ENCODE data around the gene ZDHHC5. TPM values are rescaled to one million over a fixed set of nuclear protein-coding genes. Genes with fewer than 3 reads are reported as not detected.
A peak's percentile ranks its signal among the peaks of the same experiment; 100 is the strongest.

The ZDHHC5 gene
- total RNA-seq, 3 donors from 2014 or later: 75.5 to 83.0 (median 81.6) TPM

DNA sequence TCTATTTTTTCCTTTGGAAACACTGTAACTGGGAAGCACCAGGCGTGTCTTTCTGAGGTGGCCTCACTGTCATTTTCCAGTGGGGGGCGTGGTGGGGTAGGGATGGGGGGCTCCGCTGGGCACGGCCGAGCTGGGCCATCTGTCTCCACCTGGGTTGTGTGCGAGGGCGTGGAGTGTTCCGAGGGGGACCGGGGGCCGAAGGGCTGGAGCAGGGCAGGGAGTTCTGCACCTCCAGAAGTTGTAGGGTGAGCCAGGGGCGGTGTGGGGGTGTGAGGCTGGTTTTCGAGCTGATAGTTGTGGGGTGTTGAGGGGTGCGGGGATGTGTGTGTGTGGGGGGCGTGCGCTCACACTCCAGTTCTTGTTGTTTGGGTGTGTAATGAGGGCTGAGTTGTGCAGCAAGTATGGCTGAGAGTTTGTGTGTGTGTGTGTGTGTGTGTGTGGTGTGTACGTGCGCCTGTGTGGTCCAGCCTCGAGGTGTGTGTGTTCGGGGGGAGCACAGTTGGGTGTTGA is 29.0 kb upstream of the ZDHHC5 start:
- H3K4me3 ChIP-seq: no peak overlapping the region
- peak; percentile 16 for ATAC-seq
- intact Hi-C loops (cut with DNase I, micrococcal nuclease): no loop called here
- no peaks in the 10 kb centered on the region for H3K36me3 ChIP-seq (ENCODE audit: low read depth)
- TF ChIP-seq, protein P1, sequence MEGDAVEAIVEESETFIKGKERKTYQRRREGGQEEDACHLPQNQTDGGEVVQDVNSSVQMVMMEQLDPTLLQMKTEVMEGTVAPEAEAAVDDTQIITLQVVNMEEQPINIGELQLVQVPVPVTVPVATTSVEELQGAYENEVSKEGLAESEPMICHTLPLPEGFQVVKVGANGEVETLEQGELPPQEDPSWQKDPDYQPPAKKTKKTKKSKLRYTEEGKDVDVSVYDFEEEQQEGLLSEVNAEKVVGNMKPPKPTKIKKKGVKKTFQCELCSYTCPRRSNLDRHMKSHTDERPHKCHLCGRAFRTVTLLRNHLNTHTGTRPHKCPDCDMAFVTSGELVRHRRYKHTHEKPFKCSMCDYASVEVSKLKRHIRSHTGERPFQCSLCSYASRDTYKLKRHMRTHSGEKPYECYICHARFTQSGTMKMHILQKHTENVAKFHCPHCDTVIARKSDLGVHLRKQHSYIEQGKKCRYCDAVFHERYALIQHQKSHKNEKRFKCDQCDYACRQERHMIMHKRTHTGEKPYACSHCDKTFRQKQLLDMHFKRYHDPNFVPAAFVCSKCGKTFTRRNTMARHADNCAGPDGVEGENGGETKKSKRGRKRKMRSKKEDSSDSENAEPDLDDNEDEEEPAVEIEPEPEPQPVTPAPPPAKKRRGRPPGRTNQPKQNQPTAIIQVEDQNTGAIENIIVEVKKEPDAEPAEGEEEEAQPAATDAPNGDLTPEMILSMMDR (IDR thresholded peaks at IDR 0.05): no peak
- DNase-seq: no peak
- no peaks in the 10 kb centered on the region for H3K9me3 ChIP-seq
- peaks cover 5% of the 10 kb centered on the region for H3K4me1 ChIP-seq (ENCODE audit: low read depth)

DNA sequence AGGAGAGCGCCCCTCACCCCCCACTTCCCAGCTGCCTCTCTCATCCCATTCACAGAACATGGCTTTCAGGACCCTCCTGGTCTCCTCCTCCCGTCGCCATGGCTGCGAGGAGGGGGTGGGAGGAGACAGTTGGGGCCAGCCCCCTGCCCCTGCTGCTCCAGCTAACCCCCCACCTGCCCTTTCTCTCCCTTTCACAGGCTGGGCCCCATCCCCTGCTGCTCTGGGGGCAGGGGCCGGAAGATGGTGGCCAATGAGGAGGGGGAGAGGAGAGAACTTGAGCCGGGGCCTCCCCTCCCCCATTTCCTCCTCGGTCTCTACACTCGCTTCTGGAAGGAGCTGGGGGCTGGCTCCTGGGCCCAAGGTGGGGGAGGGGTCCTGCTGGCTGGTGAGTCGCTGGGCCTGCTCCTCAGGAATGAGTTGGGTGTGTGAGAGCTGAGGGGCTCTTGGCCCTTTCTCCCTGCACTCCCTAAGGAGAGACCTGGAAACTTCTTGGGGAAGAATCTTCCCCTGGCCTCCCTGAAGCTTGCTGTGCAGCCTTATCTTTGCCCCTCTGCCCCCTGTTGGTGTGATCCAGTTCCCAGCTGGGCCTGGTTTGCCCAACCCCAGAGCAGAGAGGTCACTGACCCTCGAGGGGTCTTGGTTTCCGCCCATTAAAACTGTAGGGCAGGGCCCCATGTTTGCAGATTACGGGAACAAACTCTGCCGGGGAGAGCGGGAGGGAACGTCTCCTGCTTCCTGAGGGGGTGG is 28.4 kb upstream of the ZDHHC5 start:
- DNase-seq (no peak), ATAC-seq (no peak)
- Histone ChIP-seq H3K4me1 (ENCODE audit: low read depth) (peaks cover 5% of the 10 kb centered on the region), H3K9me3 (no peaks in the 10 kb centered on the region), H3K36me3 (ENCODE audit: low read depth) (no peaks in the 10 kb centered on the region), H3K4me3 (no peak overlapping the region)
- TF ChIP-seq, protein P1 (IDR thresholded peaks at IDR 0.05): no peak
- intact Hi-C loops (cut with DNase I, micrococcal nuclease): loop anchor here (5.0 to 10.0 kb wide), 3 partner anchors 67 to 295 kb away; partner anchors contain the start of gene UBE2L6 (in 1 of the 2)

DNA sequence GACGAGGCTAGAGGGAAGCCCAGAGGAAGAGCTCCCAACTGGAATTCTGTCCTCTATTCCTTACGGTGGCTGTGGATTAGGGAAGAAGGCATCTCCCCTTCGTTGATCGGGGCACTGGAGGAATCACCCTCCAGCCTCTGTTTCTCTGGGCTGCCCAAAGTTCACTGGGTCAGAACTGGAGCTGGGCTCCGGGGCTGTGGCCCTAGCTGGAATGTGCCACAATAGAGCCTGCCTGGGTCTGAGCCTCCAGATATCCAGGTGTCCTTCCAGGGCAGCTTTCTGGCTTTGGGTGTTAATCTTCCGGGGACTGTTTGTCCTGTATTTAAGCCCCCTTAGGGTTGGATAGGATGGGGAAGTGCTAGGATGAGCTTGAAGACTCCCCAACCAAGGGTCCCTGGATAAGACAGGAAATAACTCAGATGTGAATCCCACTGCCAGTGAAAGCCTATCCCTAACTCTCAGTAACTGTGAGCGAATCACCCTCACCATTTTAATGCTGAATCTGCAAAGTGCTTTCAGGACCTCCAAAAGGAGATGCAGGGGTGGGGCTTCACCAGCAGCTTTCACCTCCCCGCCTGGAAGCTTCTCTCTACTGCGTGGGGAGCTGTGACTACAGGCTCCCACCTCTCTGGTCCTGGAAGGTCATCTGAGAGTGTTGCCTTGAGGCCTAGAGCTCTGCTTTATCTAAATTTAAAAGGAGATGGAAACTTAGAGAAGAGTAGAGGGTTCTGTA is 27.7 kb upstream of the ZDHHC5 start:
- Histone ChIP-seq H3K4me3 (no peak overlapping the region), H3K9me3 (no peaks in the 10 kb centered on the region), H3K36me3 (ENCODE audit: low read depth) (no peaks in the 10 kb centered on the region), H3K4me1 (ENCODE audit: low read depth) (peaks cover 5% of the 10 kb centered on the region)
- DNase-seq: no peak
- ATAC-seq: no peak
- TF ChIP-seq, protein P1 (IDR thresholded peaks at IDR 0.05): no peak
- intact Hi-C loops (cut with DNase I, micrococcal nuclease): loop anchor here (5.0 to 10.0 kb wide), 3 partner anchors 68 to 295 kb away; partner anchors contain the start of gene UBE2L6 (in 1 of the 2)

DNA sequence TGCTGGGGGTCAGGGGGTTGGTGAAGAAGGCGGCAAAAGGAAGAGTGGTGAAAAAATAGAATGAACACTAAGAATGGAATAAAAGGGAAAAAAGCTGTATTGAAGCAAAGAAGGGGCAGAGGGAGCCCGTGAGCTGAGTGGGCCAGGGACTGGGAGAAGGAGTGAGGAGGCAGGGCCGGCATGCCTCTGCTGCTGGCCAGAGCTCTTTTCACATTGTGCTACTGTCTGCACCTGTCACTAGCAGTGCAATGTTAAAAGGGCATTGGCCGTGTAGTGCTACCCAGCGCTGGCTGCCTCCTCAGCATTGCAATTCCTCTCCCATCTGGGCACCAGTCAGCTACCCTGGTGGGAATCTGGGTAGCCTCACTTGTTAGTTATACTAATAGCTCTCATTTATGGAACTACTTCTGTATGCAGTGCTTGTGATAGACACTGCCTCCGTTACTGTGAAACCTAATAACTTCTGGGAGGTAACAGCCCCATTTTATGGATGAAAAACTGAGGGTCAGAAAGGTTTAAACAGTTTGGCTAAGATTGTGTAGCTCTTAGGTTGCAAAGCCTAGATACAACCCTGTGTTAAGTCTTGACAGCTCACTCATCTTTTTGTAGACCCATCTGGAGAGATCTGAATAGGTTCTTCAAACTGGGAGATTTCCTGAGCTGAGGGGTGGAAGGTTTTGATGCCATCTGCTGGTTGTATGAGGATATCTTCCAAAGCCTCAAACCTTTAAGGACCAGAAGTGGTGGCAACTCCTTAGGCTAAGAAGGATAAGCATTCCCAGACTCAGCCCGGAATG is 26.7 kb upstream of the ZDHHC5 start:
- Histone ChIP-seq H3K4me1 (ENCODE audit: low read depth) (peaks cover 5% of the 10 kb centered on the region), H3K9me3 (no peaks in the 10 kb centered on the region), H3K4me3 (no peak overlapping the region), H3K36me3 (ENCODE audit: low read depth) (no peaks in the 10 kb centered on the region)
- TF ChIP-seq, protein P1 (IDR thresholded peaks at IDR 0.05): no peak
- intact Hi-C loops (cut with DNase I, micrococcal nuclease): loop anchor here (5.0 to 10.0 kb wide), 3 partner anchors 69 to 296 kb away; partner anchors contain the start of gene UBE2L6 (in 1 of the 2)
- DNase-seq: no peak
- ATAC-seq: peak; percentile 48

DNA sequence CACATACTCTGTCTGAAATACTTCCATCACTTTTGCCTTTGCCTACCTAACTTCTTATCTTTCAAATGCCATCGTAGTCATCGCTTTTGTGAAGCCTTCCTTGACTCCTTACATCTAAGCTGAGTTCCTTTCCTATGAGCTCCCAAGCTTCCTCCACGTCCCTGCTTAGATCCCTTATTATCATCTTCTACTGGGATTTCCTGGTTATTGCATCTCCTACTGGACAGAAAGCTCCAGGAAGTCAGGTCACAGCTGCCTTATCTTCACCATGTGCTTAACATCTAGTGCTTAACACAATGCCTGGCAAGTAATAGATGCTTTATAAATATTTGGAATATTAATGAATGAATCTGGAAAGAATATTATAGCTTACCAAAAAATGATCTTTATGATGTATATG is 24.1 kb upstream of the ZDHHC5 start:
- no peaks in the 10 kb centered on the region for H3K36me3 ChIP-seq (ENCODE audit: low read depth)
- TF ChIP-seq, protein P1 (IDR thresholded peaks at IDR 0.05): no peak
- no peak overlapping the region for H3K4me3 ChIP-seq
- H3K9me3 ChIP-seq: no peaks in the 10 kb centered on the region
- no peak for ATAC-seq
- no peak for DNase-seq
- peaks cover 5% of the 10 kb centered on the region for H3K4me1 ChIP-seq (ENCODE audit: low read depth)
- intact Hi-C loops (cut with DNase I, micrococcal nuclease): loop anchor here (5.0 to 10.0 kb wide), 3 partner anchors 72 to 299 kb away; partner anchors contain the start of gene UBE2L6 (in 1 of the 2)
